Upper lobe of right lung (tissue), 1 donor: Measurements from ENCODE around the gene TBC1D22A. TPM values are rescaled to one million over a fixed set of nuclear protein-coding genes. Genes with fewer than 3 reads are reported as not detected.
A peak's percentile ranks its signal among the peaks of the same experiment; 100 is the strongest.

Source experiments
- ATAC-seq: fragments of 200-7000 bp; cut with Tn5 transposase; one replicate; pipeline ENCODE4 v1.9.1; 2020; ENCODE audit warnings: mild to moderate bottlenecking, moderate library complexity
- DNase-seq: peaks from one replicate; pipeline ENCODE4 v3.0.0-alpha.2; 2020
- H3K27ac ChIP-seq: fragments of 200-600 bp; one replicate; pipeline ENCODE4 v1.8.0; 2022
- H3K27me3 ChIP-seq: fragments of 200-600 bp; one replicate; pipeline ENCODE4 v1.8.0; 2022; ENCODE audit warnings: mild to moderate bottlenecking
- H3K36me3 ChIP-seq: fragments of 200-600 bp; one replicate; pipeline ENCODE4 v1.8.0; 2022
- H3K4me1 ChIP-seq: fragments of 200-600 bp; one replicate; pipeline ENCODE4 v1.8.0; 2022
- H3K4me3 ChIP-seq: fragments of 200-600 bp; one replicate; pipeline ENCODE4 v1.8.0; 2022; ENCODE audit warnings: mild to moderate bottlenecking
- H3K9me3 ChIP-seq: fragments of 200-600 bp; one replicate; pipeline ENCODE4 v1.8.0; 2022
- intact Hi-C: fragments of 100-400 bp; cut with DNase I; formaldehyde crosslinking; loops from one replicate; pipeline ENCODE4 v1.11.0; 2022
- total RNA-seq: library from RNA; stranded (reverse); fragmentation: NEBNext Ultra II Directional; extraction: Animal tissue kit (Norgen Biotek cat#: 25700); gene quantifications from one replicate; pipeline ENCODE4 v1.2.1, GENCODE V29; 2021
- TF ChIP-seq, protein P1 (sequence below): fragments of 200-600 bp; IDR thresholded peaks from one replicate; pipeline ENCODE4 v1.8.0; 2022; ENCODE audit warnings: antibody characterized with exemption
- donor health status: DM: no; HTN: yes; CAD: no; lungs with severe emphysema.

The TBC1D22A gene
- total RNA-seq, 1 donor from 2014 or later, result 31.3 TPM

DNA sequence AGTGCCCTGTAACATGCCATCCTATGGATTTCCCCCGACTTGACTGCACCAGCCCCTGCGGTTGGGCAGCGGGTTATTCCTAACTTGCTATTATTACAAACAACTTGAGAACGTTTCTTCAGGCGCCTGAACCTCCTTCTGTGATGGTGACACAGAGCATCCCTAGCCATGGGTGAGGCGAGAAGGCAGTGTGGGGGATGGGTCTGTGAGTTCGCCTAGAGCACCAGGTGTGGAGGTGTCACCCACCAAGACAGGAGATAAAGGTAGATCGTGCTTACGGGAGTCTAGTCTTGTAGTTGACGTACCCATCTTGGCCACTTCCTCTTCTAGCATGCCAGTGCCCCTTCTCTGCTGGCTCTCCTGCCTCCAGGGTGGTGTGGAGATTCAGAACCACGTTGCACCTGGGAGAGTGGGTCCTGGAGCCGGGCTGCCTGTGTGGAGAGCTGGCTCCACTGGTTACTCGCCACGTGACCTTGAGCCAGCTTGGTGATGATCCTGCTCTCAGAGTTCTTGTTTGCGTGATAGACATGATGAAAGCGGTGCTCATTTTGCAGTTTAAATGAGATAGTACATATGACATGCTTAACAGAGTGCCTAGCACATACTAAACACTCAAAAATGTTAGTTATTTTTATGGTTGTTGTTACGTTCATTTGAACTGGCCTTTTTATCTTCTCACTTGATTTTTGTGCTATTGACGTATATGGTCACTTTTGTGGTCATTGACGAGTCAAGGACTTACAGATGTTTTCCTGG lies 37.8 kb downstream of the TBC1D22A start:
- intact Hi-C loops, result no loop called here
- no peak for ATAC-seq
- H3K27ac ChIP-seq, result peak overlapping the region; percentile 85

GRCh38 chr22:46801331-46801811 lies 38.9 kb downstream of the TBC1D22A start:
- ATAC-seq (peak; percentile 51), DNase-seq (no peak)
- H3K36me3 ChIP-seq, result peaks cover 38% of the 10 kb centered on the region
- peaks cover 18% of the 10 kb centered on the region for H3K4me1 ChIP-seq
- no peak overlapping the region for H3K4me3 ChIP-seq
- H3K27me3 ChIP-seq, result no peaks in the 10 kb centered on the region
- intact Hi-C loops, result no loop called here
- no peaks in the 10 kb centered on the region for H3K9me3 ChIP-seq
- TF ChIP-seq, protein P1, sequence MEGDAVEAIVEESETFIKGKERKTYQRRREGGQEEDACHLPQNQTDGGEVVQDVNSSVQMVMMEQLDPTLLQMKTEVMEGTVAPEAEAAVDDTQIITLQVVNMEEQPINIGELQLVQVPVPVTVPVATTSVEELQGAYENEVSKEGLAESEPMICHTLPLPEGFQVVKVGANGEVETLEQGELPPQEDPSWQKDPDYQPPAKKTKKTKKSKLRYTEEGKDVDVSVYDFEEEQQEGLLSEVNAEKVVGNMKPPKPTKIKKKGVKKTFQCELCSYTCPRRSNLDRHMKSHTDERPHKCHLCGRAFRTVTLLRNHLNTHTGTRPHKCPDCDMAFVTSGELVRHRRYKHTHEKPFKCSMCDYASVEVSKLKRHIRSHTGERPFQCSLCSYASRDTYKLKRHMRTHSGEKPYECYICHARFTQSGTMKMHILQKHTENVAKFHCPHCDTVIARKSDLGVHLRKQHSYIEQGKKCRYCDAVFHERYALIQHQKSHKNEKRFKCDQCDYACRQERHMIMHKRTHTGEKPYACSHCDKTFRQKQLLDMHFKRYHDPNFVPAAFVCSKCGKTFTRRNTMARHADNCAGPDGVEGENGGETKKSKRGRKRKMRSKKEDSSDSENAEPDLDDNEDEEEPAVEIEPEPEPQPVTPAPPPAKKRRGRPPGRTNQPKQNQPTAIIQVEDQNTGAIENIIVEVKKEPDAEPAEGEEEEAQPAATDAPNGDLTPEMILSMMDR, result no peak
- H3K27ac ChIP-seq, result peak overlapping the region; percentile 85

More for the DNA sequence above, 37.8 kb downstream of the TBC1D22A start:
- TF ChIP-seq, protein P1, result no peak
- H3K4me3 ChIP-seq, result no peak overlapping the region
- H3K36me3 ChIP-seq, result peaks cover 44% of the 10 kb centered on the region
- H3K9me3 ChIP-seq, result no peaks in the 10 kb centered on the region
- peaks cover 18% of the 10 kb centered on the region for H3K4me1 ChIP-seq
- H3K27me3 ChIP-seq, result no peaks in the 10 kb centered on the region
- DNase-seq, result no peak

GRCh38 chr22:46801826-46802607 lies 39.6 kb downstream of the TBC1D22A start:
- Histone ChIP-seq H3K27me3 (no peaks in the 10 kb centered on the region), H3K27ac (peak overlapping the region; percentile 85), H3K4me1 (peaks cover 18% of the 10 kb centered on the region), H3K36me3 (peaks cover 40% of the 10 kb centered on the region), H3K9me3 (no peaks in the 10 kb centered on the region), H3K4me3 (no peak overlapping the region)
- intact Hi-C loops, result no loop called here
- peak; percentile 46 for ATAC-seq
- DNase-seq, result peak; percentile 77
- TF ChIP-seq, protein P1, result no peak

DNA sequence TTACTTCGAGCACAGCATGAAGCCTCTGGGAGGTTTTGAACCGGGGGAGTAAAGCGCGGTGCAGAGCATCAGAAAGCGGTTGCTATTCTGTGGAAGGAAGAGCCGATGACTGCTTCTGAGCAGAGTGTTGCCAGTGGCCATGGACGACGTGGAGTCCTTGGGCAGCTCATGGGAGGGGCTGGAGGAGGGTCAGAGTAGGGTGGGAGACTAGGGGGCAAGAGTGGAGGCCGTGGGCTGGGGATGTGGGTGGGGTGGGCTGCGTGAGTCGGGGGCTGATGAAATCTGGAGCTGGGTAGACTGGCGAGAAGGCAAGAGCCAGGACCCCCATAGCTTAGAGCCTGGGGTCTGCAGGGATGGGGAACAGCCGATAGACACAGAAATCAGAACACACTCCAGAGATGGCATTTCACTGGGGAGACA lies 40.2 kb downstream of the TBC1D22A start:
- no peak overlapping the region for H3K4me3 ChIP-seq
- DNase-seq (no peak), ATAC-seq (no peak)
- no peaks in the 10 kb centered on the region for H3K27me3 ChIP-seq
- intact Hi-C loops, result no loop called here
- H3K36me3 ChIP-seq, result peaks cover 34% of the 10 kb centered on the region
- H3K9me3 ChIP-seq, result no peaks in the 10 kb centered on the region
- TF ChIP-seq, protein P1, result no peak
- peak overlapping the region; percentile 85 for H3K27ac ChIP-seq
- H3K4me1 ChIP-seq, result peaks cover 18% of the 10 kb centered on the region

DNA sequence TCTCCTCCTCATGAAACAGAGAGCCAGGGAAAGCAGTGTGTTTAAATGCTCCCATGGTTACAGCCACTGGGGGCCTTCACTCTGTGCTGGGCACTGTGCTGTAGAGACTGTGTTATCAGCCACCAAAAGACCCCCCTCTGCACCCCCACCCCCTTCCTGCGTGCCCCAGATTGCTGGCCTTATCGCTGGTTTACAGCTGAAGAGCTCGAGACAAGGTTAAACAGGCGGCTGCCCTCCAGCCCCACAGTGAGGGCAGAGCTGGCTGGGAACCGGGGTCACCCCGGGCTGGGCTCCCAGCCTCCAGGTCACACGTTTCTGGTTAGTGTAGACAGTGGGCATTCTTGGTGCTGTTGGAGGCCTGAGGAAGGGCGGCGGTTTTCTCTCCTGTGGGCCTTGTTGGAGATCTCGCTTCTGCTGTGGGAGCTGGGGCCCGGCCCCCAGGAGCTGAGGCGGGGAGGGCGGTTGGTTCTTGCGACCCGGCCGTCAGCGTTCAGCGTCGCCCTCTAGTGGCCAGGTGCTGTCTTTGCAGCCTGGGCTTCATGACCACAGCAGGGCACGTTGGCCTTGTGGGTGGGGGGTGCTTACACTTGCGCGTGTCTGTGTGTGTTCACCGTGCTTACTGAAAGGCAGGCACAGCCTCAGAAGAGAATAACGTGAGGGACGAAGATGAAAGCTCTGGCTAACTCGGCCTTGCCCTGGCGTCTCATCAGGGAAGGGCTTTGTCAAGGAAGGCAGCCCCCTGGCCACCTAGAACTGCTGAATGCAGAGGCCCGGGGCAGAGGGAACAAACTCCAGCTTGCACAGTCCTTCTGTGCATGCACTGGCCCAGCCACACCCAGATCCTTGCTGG lies 40.8 kb downstream of the TBC1D22A start:
- DNase-seq (peak; percentile 87), ATAC-seq (peak; percentile 78)
- H3K36me3 ChIP-seq, result peaks cover 28% of the 10 kb centered on the region
- TF ChIP-seq, protein P1, result peak; percentile 97
- intact Hi-C loops, result no loop called here
- H3K9me3 ChIP-seq, result no peaks in the 10 kb centered on the region
- H3K27ac ChIP-seq, result peak overlapping the region; percentile 85
- H3K27me3 ChIP-seq, result no peaks in the 10 kb centered on the region
- peaks cover 12% of the 10 kb centered on the region for H3K4me1 ChIP-seq
- H3K4me3 ChIP-seq, result no peak overlapping the region
